ENCODE data around the gene SNRK. TPM values are rescaled to one million over a fixed set of nuclear protein-coding genes. Genes with fewer than 3 reads are reported as not detected.

The SNRK gene
- total and polyA plus RNA-seq, 2 experiments from 2014 or later = 10.7 to 25.3 TPM

DNA sequence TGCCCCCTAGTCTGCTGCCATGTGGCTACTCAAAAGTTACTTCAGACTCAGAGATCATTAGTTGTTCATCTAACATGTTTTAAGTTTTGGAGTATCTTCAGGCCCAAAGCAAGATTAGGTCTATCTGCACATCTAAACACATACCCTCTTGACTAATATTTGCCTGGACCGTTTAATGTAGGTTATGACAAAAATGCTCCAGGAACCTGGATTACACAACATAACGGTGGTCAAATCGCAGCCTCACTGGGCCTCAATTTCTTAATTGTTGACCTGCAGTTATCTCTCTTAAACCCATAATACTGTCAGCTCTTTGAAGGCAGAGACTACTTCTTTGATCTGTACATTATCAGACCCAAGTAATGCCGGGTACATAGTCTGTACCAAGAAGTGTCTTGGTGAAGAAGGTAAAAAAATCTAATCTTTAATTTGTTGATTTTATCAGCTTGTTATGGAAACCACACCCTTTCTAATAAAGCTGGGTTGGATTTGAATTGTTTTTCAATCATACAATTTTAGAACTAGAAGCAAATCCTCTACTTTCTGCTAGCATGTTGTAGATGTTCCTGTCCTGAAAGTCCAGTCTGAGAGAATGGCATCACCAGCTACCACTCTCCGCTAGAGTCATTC, 3.6 kb downstream of the SNRK start:
- H3K4me2 ChIP-seq = peak overlapping the region; percentile 90

DNA sequence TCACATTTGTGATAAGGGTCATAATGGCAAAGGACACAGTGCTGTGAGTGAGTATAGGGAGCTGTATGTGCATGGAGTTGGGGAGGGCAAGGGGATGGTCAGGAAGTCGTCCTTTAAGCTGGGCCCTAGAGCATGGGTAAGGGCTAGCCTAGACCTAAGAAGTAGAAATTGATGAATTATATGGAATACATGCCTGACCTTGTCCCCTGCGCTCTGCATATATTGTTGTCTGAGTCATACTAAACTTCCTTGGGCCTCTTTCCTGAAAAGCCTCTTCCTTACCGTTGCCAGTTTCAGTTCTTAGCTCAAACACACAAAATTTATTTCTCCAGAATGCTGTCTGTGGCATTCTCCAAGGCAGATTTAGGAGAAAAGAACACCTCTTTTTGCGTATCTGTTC, 4.6 kb downstream of the SNRK start:
- Histone ChIP-seq H3K4me3 (no peak overlapping the region), H3K27me3 (no peaks in the 10 kb centered on the region), H3K9me3 (ENCODE audit: low read depth) (no peaks in the 10 kb centered on the region), H3K4me2 (peak overlapping the region; percentile 11), H2AFZ (no peak overlapping the region), H3K79me2 (peaks cover 88% of the 10 kb centered on the region), H3K4me1 (ENCODE audit: insufficient read depth) (peaks cover 43% of the 10 kb centered on the region), H4K20me1 (ENCODE audit: insufficient read depth, poor library complexity, severe bottlenecking) (peaks cover 80% of the 10 kb centered on the region), H3K9me2 (replicated peaks; ENCODE audit: insufficient read depth) (no peaks in the 10 kb centered on the region), H3K27ac (no peak overlapping the region), H3K36me3 (replicated peaks; ENCODE audit: insufficient read depth, low read depth) (no peaks in the 10 kb centered on the region)
- no peak for DNase-seq (ENCODE audit: low spot score)
- no peak for TF ChIP-seq EZH2phosphoT487 (IDR thresholded peaks at IDR 0.05; ENCODE audit: low read depth, severe bottlenecking, unreplicated experiment)
- TF ChIP-seq EZH2 (IDR thresholded peaks at IDR 0.05; ENCODE audit: borderline replicate concordance) = no peak
- TF ChIP-seq, protein P1, sequence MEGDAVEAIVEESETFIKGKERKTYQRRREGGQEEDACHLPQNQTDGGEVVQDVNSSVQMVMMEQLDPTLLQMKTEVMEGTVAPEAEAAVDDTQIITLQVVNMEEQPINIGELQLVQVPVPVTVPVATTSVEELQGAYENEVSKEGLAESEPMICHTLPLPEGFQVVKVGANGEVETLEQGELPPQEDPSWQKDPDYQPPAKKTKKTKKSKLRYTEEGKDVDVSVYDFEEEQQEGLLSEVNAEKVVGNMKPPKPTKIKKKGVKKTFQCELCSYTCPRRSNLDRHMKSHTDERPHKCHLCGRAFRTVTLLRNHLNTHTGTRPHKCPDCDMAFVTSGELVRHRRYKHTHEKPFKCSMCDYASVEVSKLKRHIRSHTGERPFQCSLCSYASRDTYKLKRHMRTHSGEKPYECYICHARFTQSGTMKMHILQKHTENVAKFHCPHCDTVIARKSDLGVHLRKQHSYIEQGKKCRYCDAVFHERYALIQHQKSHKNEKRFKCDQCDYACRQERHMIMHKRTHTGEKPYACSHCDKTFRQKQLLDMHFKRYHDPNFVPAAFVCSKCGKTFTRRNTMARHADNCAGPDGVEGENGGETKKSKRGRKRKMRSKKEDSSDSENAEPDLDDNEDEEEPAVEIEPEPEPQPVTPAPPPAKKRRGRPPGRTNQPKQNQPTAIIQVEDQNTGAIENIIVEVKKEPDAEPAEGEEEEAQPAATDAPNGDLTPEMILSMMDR (IDR thresholded peaks at IDR 0.05; ENCODE audit: poor library complexity) = no peak
- 83% methylated on average over 4 of the region's 4 CpGs for WGBS (ENCODE audit: low lambda C conversion rate, missing lambda C conversion rate)

More for the DNA sequence above, 3.6 kb downstream of the SNRK start:
- Histone ChIP-seq H3K9me3 (ENCODE audit: low read depth) (no peaks in the 10 kb centered on the region), H3K36me3 (replicated peaks; ENCODE audit: insufficient read depth, low read depth) (no peaks in the 10 kb centered on the region), H3K27me3 (no peaks in the 10 kb centered on the region), H3K4me3 (no peak overlapping the region), H3K79me2 (peaks cover 80% of the 10 kb centered on the region), H3K9me2 (replicated peaks; ENCODE audit: insufficient read depth) (no peaks in the 10 kb centered on the region), H4K20me1 (ENCODE audit: insufficient read depth, poor library complexity, severe bottlenecking) (peaks cover 70% of the 10 kb centered on the region), H2AFZ (no peak overlapping the region), H3K4me1 (ENCODE audit: insufficient read depth) (peaks cover 40% of the 10 kb centered on the region), H3K27ac (no peak overlapping the region)
- no peak for DNase-seq (ENCODE audit: low spot score)
- TF ChIP-seq EZH2phosphoT487 (IDR thresholded peaks at IDR 0.05; ENCODE audit: low read depth, severe bottlenecking, unreplicated experiment) (no peak), EZH2 (IDR thresholded peaks at IDR 0.05; ENCODE audit: borderline replicate concordance) (no peak)
- TF ChIP-seq, protein P1 (IDR thresholded peaks at IDR 0.05; ENCODE audit: poor library complexity) = no peak
- WGBS (ENCODE audit: low lambda C conversion rate, missing lambda C conversion rate) = 67% methylated on average over 5 of the region's 5 CpGs

DNA sequence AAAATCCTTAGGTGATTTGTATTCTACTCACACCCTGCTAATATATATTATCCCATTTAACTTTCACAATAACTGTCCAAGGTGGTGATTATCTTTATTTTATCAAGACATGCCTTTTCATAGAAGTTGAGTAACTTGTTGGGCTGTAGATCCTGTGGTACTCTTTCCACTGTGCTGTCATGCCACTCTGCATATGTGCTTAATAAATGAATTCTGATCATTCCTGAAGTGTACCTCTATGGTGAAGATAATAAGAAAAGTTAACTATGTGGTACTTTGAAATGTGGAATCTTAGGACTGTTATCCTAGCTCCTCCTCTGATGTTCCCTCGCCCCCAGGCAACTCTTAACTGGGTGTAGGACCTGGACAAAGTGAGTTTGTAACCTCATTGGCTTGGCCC, 5.2 kb downstream of the SNRK start:
- Histone ChIP-seq H4K20me1 (ENCODE audit: insufficient read depth, poor library complexity, severe bottlenecking) (peaks cover 86% of the 10 kb centered on the region), H3K36me3 (replicated peaks; ENCODE audit: insufficient read depth, low read depth) (no peaks in the 10 kb centered on the region), H3K27me3 (no peaks in the 10 kb centered on the region), H3K9me2 (replicated peaks; ENCODE audit: insufficient read depth) (no peaks in the 10 kb centered on the region), H3K4me2 (peak overlapping the region; percentile 11), H2AFZ (no peak overlapping the region), H3K4me3 (no peak overlapping the region), H3K4me1 (ENCODE audit: insufficient read depth) (peaks cover 43% of the 10 kb centered on the region), H3K9me3 (ENCODE audit: low read depth) (no peaks in the 10 kb centered on the region), H3K27ac (no peak overlapping the region), H3K79me2 (peaks cover 94% of the 10 kb centered on the region)
- DNase-seq (ENCODE audit: low spot score) = no peak
- WGBS (ENCODE audit: low lambda C conversion rate, missing lambda C conversion rate) = 92% methylated on average over 1 of the region's 1 CpG
- no peak for TF ChIP-seq EZH2 (IDR thresholded peaks at IDR 0.05; ENCODE audit: borderline replicate concordance)

DNA sequence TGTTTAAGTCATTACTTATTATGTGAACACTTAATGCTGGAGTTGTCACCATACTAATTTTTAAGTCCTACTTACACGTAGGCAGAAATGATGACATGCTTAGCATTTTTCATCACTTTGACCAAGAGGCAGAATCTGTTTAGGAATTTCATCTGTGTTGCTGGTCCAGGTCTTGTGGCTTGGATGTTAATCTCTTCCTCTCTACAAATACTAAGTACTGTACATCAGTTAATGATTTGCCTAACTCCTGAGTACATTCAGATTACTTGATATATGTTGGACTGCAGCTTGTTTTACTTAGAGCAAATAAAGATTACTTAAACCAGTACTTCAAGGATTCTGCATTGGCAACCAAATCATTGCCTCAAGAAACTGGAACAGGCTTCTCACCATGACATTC, 8.6 kb downstream of the SNRK start:
- H3K4me3 ChIP-seq = no peak overlapping the region
- H4K20me1 ChIP-seq (ENCODE audit: insufficient read depth, poor library complexity, severe bottlenecking) = peaks cover 94% of the 10 kb centered on the region
- no peaks in the 10 kb centered on the region for H3K36me3 ChIP-seq (replicated peaks; ENCODE audit: insufficient read depth, low read depth)
- H3K27ac ChIP-seq = no peak overlapping the region
- H3K79me2 ChIP-seq = peaks cover 98% of the 10 kb centered on the region
- no peaks in the 10 kb centered on the region for H3K27me3 ChIP-seq
- no peaks in the 10 kb centered on the region for H3K9me2 ChIP-seq (replicated peaks; ENCODE audit: insufficient read depth)
- no peaks in the 10 kb centered on the region for H3K9me3 ChIP-seq (ENCODE audit: low read depth)
- TF ChIP-seq, protein P1 (IDR thresholded peaks at IDR 0.05; ENCODE audit: poor library complexity) = no peak
- TF ChIP-seq EZH2phosphoT487 (IDR thresholded peaks at IDR 0.05; ENCODE audit: low read depth, severe bottlenecking, unreplicated experiment) (no peak), EZH2 (IDR thresholded peaks at IDR 0.05; ENCODE audit: borderline replicate concordance) (no peak)
- no peak overlapping the region for H3K4me2 ChIP-seq
- 50% methylated on average over 1 of the region's 1 CpG for WGBS (ENCODE audit: low lambda C conversion rate, missing lambda C conversion rate)
- no peak for DNase-seq (ENCODE audit: low spot score)
- H3K4me1 ChIP-seq (ENCODE audit: insufficient read depth) = peaks cover 16% of the 10 kb centered on the region
- H2AFZ ChIP-seq = no peak overlapping the region
